ENCODE data around the gene NR3C2. TPM values are rescaled to one million over a fixed set of nuclear protein-coding genes. Genes with fewer than 3 reads are reported as not detected.
"Not testable (repeated sequence)": the region's sequence is repeated elsewhere in the genome, so short reads cannot be mapped to it uniquely, and the experiment has no call there.

Gene NR3C2
- total RNA-seq, 2 experiments from 2014 or later = 2.0 to 5.2 TPM

GRCh38 chr4:148329751-148330150, 112.5 kb downstream of the NR3C2 start:
- Histone ChIP-seq H2AFZ (ENCODE audit: low read length) (no peak overlapping the region), H3K4me2 (ENCODE audit: low read length) (no peak overlapping the region), H3K36me3 (ENCODE audit: insufficient read depth, low read length) (no peaks in the 10 kb centered on the region), H4K20me1 (ENCODE audit: insufficient read depth, low read length) (no peaks in the 10 kb centered on the region), H3K4me3 (ENCODE audit: low read depth, low read length, poor library complexity, severe bottlenecking) (no peak overlapping the region), H3K27ac (ENCODE audit: low read depth, low read length, poor library complexity, severe bottlenecking) (no peak overlapping the region), H3K79me2 (ENCODE audit: insufficient read depth, low read depth, low read length) (no peaks in the 10 kb centered on the region), H3K4me1 (ENCODE audit: insufficient read depth, low read length, poor library complexity, severe bottlenecking) (no peaks in the 10 kb centered on the region), H3K9me3 (ENCODE audit: low read length) (no peaks in the 10 kb centered on the region), H3K9me2 (ENCODE audit: insufficient read depth, low read length) (no peaks in the 10 kb centered on the region)
- BruUV-seq (replicated peaks) = no TSS peak
- CTCF ChIA-PET (ENCODE audit: unreplicated experiment) = no interaction called here
- DNase-seq (ENCODE audit: low spot score) = no peak
- POLR2A ChIA-PET = interaction anchor here (0.6 kb wide), 1 partner anchor 16 kb away, joined by 3 read pairs; no protein-coding TSS in a partner anchor
- intact Hi-C loops (cut with micrococcal nuclease; ENCODE audit: unreplicated experiment) = no loop called here
- TF ChIP-seq EZH2phosphoT487 (IDR thresholded peaks at IDR 0.05; ENCODE audit: borderline replicate concordance, low read depth, low read length) = no peak
- TF ChIP-seq, protein P1, sequence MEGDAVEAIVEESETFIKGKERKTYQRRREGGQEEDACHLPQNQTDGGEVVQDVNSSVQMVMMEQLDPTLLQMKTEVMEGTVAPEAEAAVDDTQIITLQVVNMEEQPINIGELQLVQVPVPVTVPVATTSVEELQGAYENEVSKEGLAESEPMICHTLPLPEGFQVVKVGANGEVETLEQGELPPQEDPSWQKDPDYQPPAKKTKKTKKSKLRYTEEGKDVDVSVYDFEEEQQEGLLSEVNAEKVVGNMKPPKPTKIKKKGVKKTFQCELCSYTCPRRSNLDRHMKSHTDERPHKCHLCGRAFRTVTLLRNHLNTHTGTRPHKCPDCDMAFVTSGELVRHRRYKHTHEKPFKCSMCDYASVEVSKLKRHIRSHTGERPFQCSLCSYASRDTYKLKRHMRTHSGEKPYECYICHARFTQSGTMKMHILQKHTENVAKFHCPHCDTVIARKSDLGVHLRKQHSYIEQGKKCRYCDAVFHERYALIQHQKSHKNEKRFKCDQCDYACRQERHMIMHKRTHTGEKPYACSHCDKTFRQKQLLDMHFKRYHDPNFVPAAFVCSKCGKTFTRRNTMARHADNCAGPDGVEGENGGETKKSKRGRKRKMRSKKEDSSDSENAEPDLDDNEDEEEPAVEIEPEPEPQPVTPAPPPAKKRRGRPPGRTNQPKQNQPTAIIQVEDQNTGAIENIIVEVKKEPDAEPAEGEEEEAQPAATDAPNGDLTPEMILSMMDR (conservative IDR thresholded peaks at IDR 0.05; ENCODE audit: low read length) = no peak

DNA sequence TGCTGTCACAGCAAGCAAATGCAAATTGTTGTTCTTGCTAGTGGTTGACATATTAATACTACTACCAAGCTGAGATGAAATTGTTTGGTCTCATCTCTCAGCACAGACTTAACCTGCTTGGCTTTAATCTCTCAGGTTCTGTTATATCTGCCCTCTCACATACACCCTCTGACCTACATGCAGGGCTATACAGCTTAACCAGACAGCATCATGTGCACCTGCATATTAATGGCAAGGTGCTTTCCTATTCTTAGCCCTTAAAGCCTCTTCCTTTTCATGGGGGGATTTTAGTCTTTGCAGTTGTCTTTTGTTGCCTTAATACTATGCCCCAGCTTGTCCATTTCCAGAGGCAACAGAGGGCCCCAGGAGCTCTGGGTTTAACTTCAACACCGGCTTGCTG, 114.5 kb downstream of the NR3C2 start:
- BruUV-seq (replicated peaks) = no TSS peak
- TF ChIP-seq, protein P1 (conservative IDR thresholded peaks at IDR 0.05; ENCODE audit: low read length) = no peak
- no peak for TF ChIP-seq EZH2phosphoT487 (IDR thresholded peaks at IDR 0.05; ENCODE audit: borderline replicate concordance, low read depth, low read length)
- H3K4me2 ChIP-seq (ENCODE audit: low read length) = no peak overlapping the region
- H3K36me3 ChIP-seq (ENCODE audit: insufficient read depth, low read length) = no peaks in the 10 kb centered on the region
- CTCF ChIA-PET (ENCODE audit: unreplicated experiment) = no interaction called here
- H3K4me1 ChIP-seq (ENCODE audit: insufficient read depth, low read length, poor library complexity, severe bottlenecking) = no peaks in the 10 kb centered on the region
- H3K4me3 ChIP-seq (ENCODE audit: low read depth, low read length, poor library complexity, severe bottlenecking) = no peak overlapping the region
- POLR2A ChIA-PET = no interaction called here
- no peak overlapping the region for H3K27ac ChIP-seq (ENCODE audit: low read depth, low read length, poor library complexity, severe bottlenecking)
- no peak for DNase-seq (ENCODE audit: low spot score)
- no peak overlapping the region for H2AFZ ChIP-seq (ENCODE audit: low read length)
- intact Hi-C loops (cut with micrococcal nuclease; ENCODE audit: unreplicated experiment) = no loop called here
- no peaks in the 10 kb centered on the region for H3K9me2 ChIP-seq (ENCODE audit: insufficient read depth, low read length)
- H4K20me1 ChIP-seq (ENCODE audit: insufficient read depth, low read length) = no peaks in the 10 kb centered on the region
- H3K79me2 ChIP-seq (ENCODE audit: insufficient read depth, low read depth, low read length) = no peaks in the 10 kb centered on the region
- no peaks in the 10 kb centered on the region for H3K9me3 ChIP-seq (ENCODE audit: low read length)

DNA sequence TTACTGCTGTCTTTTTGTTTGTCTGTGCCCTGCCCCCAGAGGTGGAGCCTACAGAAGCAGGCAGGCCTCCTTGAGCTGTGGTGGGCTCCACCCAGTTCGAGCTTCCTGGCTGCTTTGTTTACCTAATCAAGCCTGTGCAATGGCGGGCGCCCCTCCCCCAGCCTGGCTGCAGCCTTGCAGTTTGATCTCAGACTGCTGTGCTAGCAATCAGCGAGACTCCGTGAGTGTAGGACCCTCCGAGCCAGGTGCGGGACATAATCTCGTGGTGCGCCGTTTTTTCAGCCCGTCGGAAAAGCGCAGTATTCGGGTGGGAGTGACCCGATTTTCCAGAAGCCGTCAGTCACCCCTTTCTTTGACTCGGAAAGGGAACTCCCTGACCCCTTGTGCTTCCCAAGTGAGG, 118.9 kb downstream of the NR3C2 start:
- H3K36me3 ChIP-seq (ENCODE audit: insufficient read depth, low read length); DNase-seq (ENCODE audit: low spot score); H3K9me3 ChIP-seq (ENCODE audit: low read length); CTCF ChIA-PET (ENCODE audit: unreplicated experiment); H2AFZ ChIP-seq (ENCODE audit: low read length); H3K9me2 ChIP-seq (ENCODE audit: insufficient read depth, low read length); H3K79me2 ChIP-seq (ENCODE audit: insufficient read depth, low read depth, low read length); H3K27ac ChIP-seq (ENCODE audit: low read depth, low read length, poor library complexity, severe bottlenecking); H3K4me2 ChIP-seq (ENCODE audit: low read length); H4K20me1 ChIP-seq (ENCODE audit: insufficient read depth, low read length); intact Hi-C loops (cut with micrococcal nuclease; ENCODE audit: unreplicated experiment); BruUV-seq (replicated peaks); POLR2A ChIA-PET; H3K4me3 ChIP-seq (ENCODE audit: low read depth, low read length, poor library complexity, severe bottlenecking); H3K4me1 ChIP-seq (ENCODE audit: insufficient read depth, low read length, poor library complexity, severe bottlenecking): not testable (repeated sequence)

Measured in OCI-LY7 (cell line).